Spleen (tissue), 7 donors: ENCODE measurements around the gene NMT2.

Experiments
- CTCF ChIP-seq, 11 experiments: fragments of 200-600 bp in 7 of 11; fragments of 450-650 bp in 4 of 11; sonication (generic) in 4 of 11; IDR thresholded peaks in 8 of 11; conservative IDR thresholded peaks in 3 of 11; 1 replicate in 7 of 11; 2 replicates in 4 of 11; pipeline versions ENCODE4 v1.4.0 to v1.8.0; 2016 to 2021; ENCODE audit warnings: antibody characterized with exemption in 11 of 11, inconsistent platforms in 4 of 11, mild to moderate bottlenecking in 1 of 11
- POLR2A ChIP-seq, 3 donors: fragments of 450-650 bp; IDR thresholded peaks; one replicate each; pipeline ENCODE4 v1.5.1; 2017; ENCODE audit warnings: antibody characterized with exemption in 3 of 3, mild to moderate bottlenecking in 1 of 3
- donor health status: DM: no; HTN: no; CAD: no; lungs with moderate emphysema.
- donor health status: DM: no; HTN: no; CAD: no.
- donor health status: DM: no; HTN: no; CAD: no.

- no peak for TF ChIP-seq CTCF (IDR thresholded peaks at IDR 0.05 in 8 of 11, conservative IDR thresholded peaks at IDR 0.05 in 3 of 11)
- no peak for TF ChIP-seq POLR2A (IDR thresholded peaks at IDR 0.05)
Measured at GRCh38 chr10:15122477-15123030, 45.9 kb downstream of the NMT2 start.
